Motor neuron (in vitro differentiated cells): Measurements from ENCODE around the gene RAD51B. TPM values are rescaled to one million over a fixed set of nuclear protein-coding genes. Genes with fewer than 3 reads are reported as not detected.

Experiments
- ATAC-seq, 8 experiments: fragments of 200-7000 bp; cut with Tn5 transposase; replicated peaks in 6 of 8; 2 replicates each; pipeline ENCODE4 v1.8.0; 2021; ENCODE audit warnings: mild to moderate bottlenecking in 8 of 8, moderate library complexity in 8 of 8
- H3K27ac ChIP-seq, 2 donors: fragments of 250-450 bp; sonication (Bioruptor Pico); 2 replicates each; pipeline ENCODE4 v1.9.0; 2021; ENCODE audit warnings: antibody characterized with exemption in 2 of 2, mild to moderate bottlenecking in 2 of 2, moderate library complexity in 1 of 2
- H3K4me1 ChIP-seq, 2 donors: fragments of 250-450 bp; sonication (Bioruptor Pico); replicated peaks in 1 of 2; 2 replicates each; pipeline ENCODE4 v1.6.1; 2021; ENCODE audit warnings: antibody characterized with exemption in 2 of 2, mild to moderate bottlenecking in 2 of 2, moderate library complexity in 1 of 2
- H3K4me3 ChIP-seq, 5 donors: fragments of 250-450 bp; sonication (Bioruptor Pico); 2 replicates each; pipeline ENCODE4 v1.9.0; 2021; ENCODE audit warnings: antibody characterized with exemption in 5 of 5, mild to moderate bottlenecking in 5 of 5, moderate library complexity in 4 of 5
- WGBS, 10 experiments: fragments of 450-650 bp; shearing (Covaris generic); methylation state at CpG; one replicate each; pipeline ENCODE4 v1.0.0; 2022; 5-methylcytosine and 5-hydroxymethylcytosine counted together
- in situ Hi-C, 9 experiments: fragments of 400-800 bp; cut with MboI; loops; one replicate each; pipeline ENCODE4 v1.15.0; 2021; ENCODE audit warnings: low sequenced_read_pairs in 9 of 9, low pct_unique_long_range_greater_than_20kb in 2 of 9; ENCODE audit not compliant: unreplicated experiment in 9 of 9
- total RNA-seq, 8 experiments: library from RNA; unstranded; fragments of 300-600 nt; gene quantifications; 2 replicates each; pipeline versions ENCODE4 v1.2.3 to v1.2.4, GENCODE V29; 2022

Gene RAD51B
- total RNA-seq, 8 experiments from 2014 or later: 5.4 to 37.7 (median 11.0) TPM

- Histone ChIP-seq H3K4me3 (peak overlapping the region in 3 of 5 donors; percentile 8 to 26 (median 10)), H3K4me1 (peaks cover 36 to 42% of the 10 kb centered on the region in 2 donors), H3K27ac (peak overlapping the region; percentile 91 to 96)
- WGBS, 10 experiments: 0 to 100% (median 93%) methylated on average over 1 to 14 of the region's 34 CpGs; no CpG with 5 or more reads in 5 of the 10 experiments
- ATAC-seq: peak in 5 of 8 experiments; percentile 87 to 93 (median 90)
- in situ Hi-C loops: no loop called here
Measured at GRCh38 chr14:68363843-68364767, 544.5 kb downstream of the RAD51B start.

- peak in 5 of 8 experiments; percentile 10 to 33 (median 19) for ATAC-seq
- WGBS, 10 experiments: 6 to 80% (median 21%) methylated on average over 1 to 4 of the region's 6 CpGs; no CpG with 5 or more reads in 3 of the 10 experiments
- in situ Hi-C loops: no loop called here
- Histone ChIP-seq H3K4me3 (no peak overlapping the region), H3K4me1 (peaks cover 34 to 42% of the 10 kb centered on the region in 2 donors), H3K27ac (peak overlapping the region; percentile 91 to 96)
Measured at GRCh38 chr14:68364792-68365192, 545.2 kb downstream of the RAD51B start.

GRCh38 chr14:68365228-68365627 lies 545.6 kb downstream of the RAD51B start:
- H3K4me1 ChIP-seq: peaks cover 34 to 42% of the 10 kb centered on the region in 2 donors
- peak overlapping the region; percentile 91 to 96 for H3K27ac ChIP-seq
- ATAC-seq: no peak
- WGBS, 10 experiments: 10 to 100% (median 69%) methylated on average over 1 to 3 of the region's 3 CpGs; no CpG with 5 or more reads in 4 of the 10 experiments
- H3K4me3 ChIP-seq: no peak overlapping the region
- in situ Hi-C loops: no loop called here

- WGBS, 10 experiments: 62 to 100% (median 70%) methylated on average over 1 to 2 of the region's 2 CpGs; no CpG with 5 or more reads in 5 of the 10 experiments
- no peak for ATAC-seq
- in situ Hi-C loops: no loop called here
- H3K27ac ChIP-seq: no peak overlapping the region
- H3K4me3 ChIP-seq: no peak overlapping the region
- peaks cover 36 to 43% of the 10 kb centered on the region in 2 donors for H3K4me1 ChIP-seq
Measured at GRCh38 chr14:68366656-68367055, 547.1 kb downstream of the RAD51B start.

GRCh38 chr14:68367536-68367935 lies 548.0 kb downstream of the RAD51B start:
- peaks cover 43 to 51% of the 10 kb centered on the region in 2 donors for H3K4me1 ChIP-seq
- no peak overlapping the region for H3K27ac ChIP-seq
- in situ Hi-C loops: no loop called here
- H3K4me3 ChIP-seq: no peak overlapping the region
- WGBS, 10 experiments: 39 to 80% (median 72%) methylated on average over 2 to 5 of the region's 5 CpGs
- no peak for ATAC-seq

- Histone ChIP-seq H3K4me1 (peaks cover 30 to 41% of the 10 kb centered on the region in 2 donors), H3K4me3 (no peak overlapping the region), H3K27ac (no peak overlapping the region)
- 70 to 100% (median 99%) methylated on average over 1 to 3 of the region's 3 CpGs; no CpG with 5 or more reads in 2 of the 10 experiments for WGBS, 10 experiments
- no peak for ATAC-seq
- in situ Hi-C loops: no loop called here
Measured at GRCh38 chr14:68368850-68369249, 549.3 kb downstream of the RAD51B start.

GRCh38 chr14:68369281-68370056 lies 549.9 kb downstream of the RAD51B start:
- no peak overlapping the region for H3K27ac ChIP-seq
- in situ Hi-C loops: no loop called here

GRCh38 chr14:68370057-68370360 lies 550.4 kb downstream of the RAD51B start:
- ATAC-seq: no peak

More at GRCh38 chr14:68369281-68370056, 549.9 kb downstream of the RAD51B start:
- 57 to 100% (median 95%) methylated on average over 1 to 6 of the region's 6 CpGs for WGBS, 10 experiments
- H3K4me3 ChIP-seq: no peak overlapping the region
- ATAC-seq: no peak
- peaks cover 27 to 35% of the 10 kb centered on the region in 2 donors for H3K4me1 ChIP-seq

GRCh38 chr14:68372368-68372767 lies 552.8 kb downstream of the RAD51B start:
- ATAC-seq: peak in 1 of 8 experiments; percentile 31
- H3K4me1 ChIP-seq: peaks cover 16 to 21% of the 10 kb centered on the region in 2 donors
- H3K27ac ChIP-seq: no peak overlapping the region
- WGBS, 10 experiments: 0 to 100% (median 39%) methylated on average over 1 to 2 of the region's 2 CpGs; no CpG with 5 or more reads in 1 of the 10 experiments
- no peak overlapping the region for H3K4me3 ChIP-seq
- in situ Hi-C loops: no loop called here

More at GRCh38 chr14:68370057-68370360, 550.4 kb downstream of the RAD51B start:
- in situ Hi-C loops: no loop called here
- Histone ChIP-seq H3K4me1 (peaks cover 22 to 29% of the 10 kb centered on the region in 2 donors), H3K27ac (no peak overlapping the region), H3K4me3 (no peak overlapping the region)

GRCh38 chr14:68373124-68373646 lies 553.6 kb downstream of the RAD51B start:
- ATAC-seq: no peak
- 40 to 94% methylated on average over 1 to 2 of the region's 2 CpGs; no CpG with 5 or more reads in 8 of the 10 experiments for WGBS, 10 experiments

GRCh38 chr14:68373847-68374444 lies 554.4 kb downstream of the RAD51B start:
- 29 to 83% (median 62%) methylated on average over 1 to 2 of the region's 2 CpGs; no CpG with 5 or more reads in 3 of the 10 experiments for WGBS, 10 experiments
- peaks cover 15 to 19% of the 10 kb centered on the region in 2 donors for H3K4me1 ChIP-seq
- no peak for ATAC-seq
- no peak overlapping the region for H3K4me3 ChIP-seq
- H3K27ac ChIP-seq: no peak overlapping the region
- in situ Hi-C loops: no loop called here

More at GRCh38 chr14:68373124-68373646, 553.6 kb downstream of the RAD51B start:
- in situ Hi-C loops: no loop called here
- H3K4me1 ChIP-seq: peaks cover 15 to 18% of the 10 kb centered on the region in 2 donors
- no peak overlapping the region for H3K4me3 ChIP-seq
- no peak overlapping the region for H3K27ac ChIP-seq

- in situ Hi-C loops: no loop called here
- Histone ChIP-seq H3K4me1 (peaks cover 15 to 19% of the 10 kb centered on the region in 2 donors), H3K27ac (no peak overlapping the region), H3K4me3 (no peak overlapping the region)
- WGBS, 10 experiments: 71 to 100% (median 89%) methylated on average over 3 to 6 of the region's 7 CpGs; no CpG with 5 or more reads in 2 of the 10 experiments
- ATAC-seq: peak in 1 of 8 experiments; percentile 29
Measured at GRCh38 chr14:68374682-68375081, 555.1 kb downstream of the RAD51B start.
